Activated T-cell treated with anti-CD3 and anti-CD28 coated beads, Interleukin-2, amount 50 U/mL, for 72 hours (primary cell): Measurements from ENCODE around the gene RAB4A. TPM values are rescaled to one million over a fixed set of nuclear protein-coding genes. Genes with fewer than 3 reads are reported as not detected.

ENCODE experiments used
- ATAC-seq, 2 donors: fragments of 150-1000 bp; cut with Tn5 transposase; replicated peaks in 1 of 2; 2 replicates each; pipeline ENCODE4 v1.10.0; 2021; ENCODE audit warnings: moderate library complexity in 2 of 2, mild to moderate bottlenecking in 1 of 2
- DNase-seq, 2 donors: peaks; one replicate each; pipeline ENCODE4 v3.0.0; 2021 to 2022; ENCODE audit warnings: mixed read lengths in 1 of 2
- H3K27ac Mint-ChIP-seq: one replicate; pipeline ENCODE4 v1.8.0; 2022; ENCODE audit warnings: mild to moderate bottlenecking, moderate library complexity, mixed read lengths
- H3K27me3 Mint-ChIP-seq: one replicate; pipeline ENCODE4 v1.8.0; 2022; ENCODE audit warnings: low read depth, mixed read lengths
- H3K36me3 Mint-ChIP-seq, 2 donors: one replicate each; pipeline ENCODE4 v1.8.0; 2022; ENCODE audit warnings: mixed read lengths in 2 of 2, mild to moderate bottlenecking in 1 of 2; ENCODE audit not compliant: insufficient read depth in 2 of 2
- H3K4me1 Mint-ChIP-seq: one replicate; pipeline ENCODE4 v1.8.0; 2022; ENCODE audit warnings: low read depth, mixed read lengths
- H3K4me3 Mint-ChIP-seq, 2 donors: one replicate each; pipeline ENCODE4 v1.8.0; 2022; ENCODE audit warnings: mild to moderate bottlenecking in 2 of 2, mixed read lengths in 2 of 2, moderate library complexity in 2 of 2
- H3K9me3 Mint-ChIP-seq, 2 donors: one replicate each; pipeline ENCODE4 v1.8.0; 2022; ENCODE audit warnings: mixed read lengths in 2 of 2
- total RNA-seq, 2 donors: library from RNA; stranded (reverse); gene quantifications; one replicate each; pipeline ENCODE4 v1.2.3, GENCODE V29; 2022

The RAB4A gene
- total RNA-seq, 2 donors from 2014 or later = 31.7 to 32.3 TPM

DNA sequence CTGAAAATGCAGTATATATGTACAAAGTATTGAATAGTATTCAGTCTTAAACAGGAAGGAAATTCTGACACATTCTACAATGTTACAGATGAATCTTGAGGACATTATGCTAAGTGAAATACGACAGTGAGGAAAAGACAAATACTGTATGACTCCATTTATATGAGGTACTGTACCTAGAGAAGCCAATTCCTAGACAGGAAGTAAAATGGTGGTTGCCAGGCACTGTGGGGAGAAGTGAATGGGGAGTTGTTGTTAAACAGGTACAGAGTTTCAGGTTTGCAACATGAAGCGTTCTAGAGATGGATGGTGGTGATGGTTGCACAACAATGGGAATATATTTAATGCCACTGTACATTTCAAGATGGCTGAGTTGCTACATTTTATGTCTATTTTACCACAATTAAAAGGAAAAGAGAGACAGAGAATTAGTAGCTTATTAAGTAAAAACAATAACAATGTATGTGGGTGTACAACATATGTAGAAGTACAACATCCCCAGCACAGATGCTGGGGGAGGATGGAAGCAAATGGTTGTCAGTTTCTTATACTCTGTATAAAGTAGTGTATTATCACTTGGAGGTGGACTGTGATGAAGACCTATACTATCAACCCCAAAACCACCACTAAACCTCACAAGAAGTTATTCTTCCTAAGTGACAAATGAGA lies 3.9 kb upstream of the RAB4A start:
- H3K27ac Mint-ChIP-seq = no peak overlapping the region
- peaks cover 18% of the 10 kb centered on the region for H3K4me1 Mint-ChIP-seq
- ATAC-seq (peak in 1 of 2 donors; percentile 41), DNase-seq (no peak)
- H3K9me3 Mint-ChIP-seq = peaks cover 2 to 3% of the 10 kb centered on the region in 2 donors
- peaks cover 10 to 13% of the 10 kb centered on the region in 2 donors for H3K36me3 Mint-ChIP-seq
- no peaks in the 10 kb centered on the region for H3K27me3 Mint-ChIP-seq
- H3K4me3 Mint-ChIP-seq = no peak overlapping the region

- peaks cover 10 to 18% of the 10 kb centered on the region in 2 donors for H3K36me3 Mint-ChIP-seq
- H3K4me1 Mint-ChIP-seq = peaks cover 32% of the 10 kb centered on the region
- ATAC-seq = no peak
- H3K9me3 Mint-ChIP-seq = peaks cover 2 to 3% of the 10 kb centered on the region in 2 donors
- no peaks in the 10 kb centered on the region for H3K27me3 Mint-ChIP-seq
- no peak overlapping the region for H3K4me3 Mint-ChIP-seq
- H3K27ac Mint-ChIP-seq = no peak overlapping the region
- no peak for DNase-seq
Observed at GRCh38 chr1:229268505-229268904, 2.4 kb upstream of the RAB4A start.

DNA sequence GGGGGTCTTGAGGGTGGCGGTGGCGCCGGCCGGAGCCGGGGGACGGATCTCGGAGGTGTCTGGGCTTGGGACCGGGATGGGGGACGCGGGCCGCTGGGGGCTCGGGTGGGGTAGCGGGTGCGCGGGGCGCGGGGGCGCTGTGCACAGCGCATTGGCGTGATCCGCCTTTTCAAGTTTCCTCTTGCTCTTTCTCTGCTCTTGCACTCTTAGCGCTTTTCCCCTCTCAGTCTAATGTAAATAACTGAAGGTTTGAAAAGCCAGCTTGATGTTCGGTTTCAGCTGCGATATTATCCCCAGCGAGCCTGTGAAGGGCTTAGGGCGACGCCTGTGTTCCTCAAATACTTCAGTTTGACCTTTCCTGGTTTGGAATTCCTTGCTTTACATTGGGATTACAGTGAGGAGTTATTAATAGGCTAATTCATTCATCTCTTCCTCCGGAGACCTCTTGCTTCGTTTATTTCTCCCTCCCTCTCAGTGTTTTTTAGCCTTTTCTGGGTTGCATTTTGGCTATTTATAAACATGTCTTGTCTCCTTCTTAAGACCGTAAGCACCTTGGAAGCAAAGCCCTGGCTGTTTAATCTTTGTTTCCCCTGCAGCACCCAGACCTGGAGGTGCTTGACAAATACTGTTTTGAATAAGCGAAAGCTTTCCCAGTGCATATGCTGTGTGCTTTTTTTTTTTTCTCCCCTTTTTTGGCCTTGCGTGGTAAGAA lies 693 bp downstream of the RAB4A start:
- ATAC-seq = peak; percentile 69 to 74
- peaks cover 2 to 3% of the 10 kb centered on the region in 2 donors for H3K9me3 Mint-ChIP-seq
- peaks cover 10 to 16% of the 10 kb centered on the region in 2 donors for H3K36me3 Mint-ChIP-seq
- H3K4me3 Mint-ChIP-seq = peak overlapping the region; percentile 92 to 95
- peak overlapping the region; percentile 90 for H3K27ac Mint-ChIP-seq
- peak in 1 of 2 donors; percentile 43 for DNase-seq
- H3K4me1 Mint-ChIP-seq = peaks cover 38% of the 10 kb centered on the region
- no peaks in the 10 kb centered on the region for H3K27me3 Mint-ChIP-seq

GRCh38 chr1:229272164-229273158 lies 1.6 kb downstream of the RAB4A start:
- Mint-ChIP-seq H3K4me1 (peaks cover 33% of the 10 kb centered on the region), H3K27me3 (no peaks in the 10 kb centered on the region), H3K4me3 (peak overlapping the region; percentile 92 to 95), H3K27ac (peak overlapping the region; percentile 90), H3K9me3 (no peaks in the 10 kb centered on the region), H3K36me3 (peaks cover 7 to 13% of the 10 kb centered on the region in 2 donors)
- no peak for DNase-seq
- no peak for ATAC-seq

DNA sequence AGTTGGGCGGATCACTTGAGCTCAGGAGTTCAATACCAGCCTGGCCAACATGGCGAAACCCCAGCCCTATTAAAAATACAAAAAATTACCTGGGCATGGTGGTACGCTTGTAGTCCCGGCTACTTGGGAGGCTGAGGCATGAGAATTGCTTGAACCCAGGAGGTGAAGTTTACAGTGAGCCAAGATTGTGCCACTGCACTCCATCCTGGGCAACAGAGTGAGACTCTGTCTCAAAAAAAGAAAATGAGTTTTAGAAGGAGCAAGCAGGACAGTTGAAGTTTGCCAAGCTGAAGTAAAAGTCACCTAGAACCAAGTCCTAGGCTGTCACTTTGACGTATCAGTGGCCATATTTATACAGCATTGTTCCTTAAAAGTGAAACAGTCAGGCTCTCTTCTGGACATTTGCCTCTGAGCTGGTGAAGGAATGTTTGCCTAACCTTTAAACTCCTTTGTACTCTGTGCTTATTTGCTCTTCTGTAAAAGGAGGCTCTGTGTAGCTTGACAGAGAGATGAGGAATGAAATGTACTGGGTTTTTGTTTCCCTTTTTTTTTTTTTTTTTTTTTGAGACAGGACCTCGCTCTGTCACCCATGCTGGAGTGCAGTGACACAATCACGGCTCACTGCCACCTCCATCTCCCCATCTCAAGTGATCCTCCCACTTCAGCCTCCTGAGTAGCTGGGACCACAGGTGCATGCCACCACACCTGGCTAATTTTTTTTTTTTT lies 2.8 kb downstream of the RAB4A start:
- no peak for DNase-seq
- peaks cover 6 to 13% of the 10 kb centered on the region in 2 donors for H3K36me3 Mint-ChIP-seq
- H3K27me3 Mint-ChIP-seq = no peaks in the 10 kb centered on the region
- ATAC-seq = no peak
- H3K9me3 Mint-ChIP-seq = no peaks in the 10 kb centered on the region
- H3K27ac Mint-ChIP-seq = no peak overlapping the region
- H3K4me1 Mint-ChIP-seq = peaks cover 33% of the 10 kb centered on the region
- H3K4me3 Mint-ChIP-seq = no peak overlapping the region

DNA sequence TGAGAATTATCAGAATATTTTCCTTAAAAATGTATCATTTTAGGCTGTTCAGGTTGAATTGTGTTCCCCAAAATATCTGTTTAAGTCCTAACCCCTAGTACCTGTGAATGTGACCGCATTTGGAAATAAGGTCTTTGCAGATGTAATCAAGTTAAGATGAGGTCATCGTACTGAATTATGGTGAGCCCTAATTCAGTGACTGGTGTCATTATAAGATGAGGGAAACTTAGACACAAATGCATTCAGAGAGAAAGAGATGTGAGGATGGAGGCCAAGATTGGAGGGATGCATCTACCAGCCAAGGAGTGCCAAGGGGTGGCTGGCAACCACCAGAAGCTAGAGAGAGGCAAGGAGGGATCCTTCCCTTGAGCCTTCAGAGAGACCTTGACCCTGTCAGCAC lies 4.1 kb downstream of the RAB4A start:
- DNase-seq (no peak), ATAC-seq (no peak)
- H3K36me3 Mint-ChIP-seq = peaks cover 6 to 13% of the 10 kb centered on the region in 2 donors
- H3K9me3 Mint-ChIP-seq = no peaks in the 10 kb centered on the region
- H3K27me3 Mint-ChIP-seq = no peaks in the 10 kb centered on the region
- peaks cover 33% of the 10 kb centered on the region for H3K4me1 Mint-ChIP-seq
- H3K4me3 Mint-ChIP-seq = no peak overlapping the region
- no peak overlapping the region for H3K27ac Mint-ChIP-seq

GRCh38 chr1:229278120-229278741 lies 7.3 kb downstream of the RAB4A start:
- Mint-ChIP-seq H3K36me3 (peaks cover 5% of the 10 kb centered on the region in 2 donors), H3K27me3 (no peaks in the 10 kb centered on the region), H3K4me1 (peaks cover 46% of the 10 kb centered on the region), H3K27ac (no peak overlapping the region), H3K4me3 (no peak overlapping the region), H3K9me3 (no peaks in the 10 kb centered on the region)
- DNase-seq (no peak), ATAC-seq (no peak)

GRCh38 chr1:229279242-229279641 lies 8.3 kb downstream of the RAB4A start:
- ATAC-seq (no peak), DNase-seq (no peak)
- Mint-ChIP-seq H3K4me3 (no peak overlapping the region), H3K27me3 (no peaks in the 10 kb centered on the region), H3K9me3 (no peaks in the 10 kb centered on the region), H3K36me3 (peaks cover 5% of the 10 kb centered on the region in 2 donors), H3K4me1 (peaks cover 43% of the 10 kb centered on the region), H3K27ac (no peak overlapping the region)

- ATAC-seq = peak in 1 of 2 donors; percentile 16
- peak overlapping the region in 1 of 2 donors; percentile 10 for H3K4me3 Mint-ChIP-seq
Observed at GRCh38 chr1:229280037-229280828, 9.3 kb downstream of the RAB4A start.

DNA sequence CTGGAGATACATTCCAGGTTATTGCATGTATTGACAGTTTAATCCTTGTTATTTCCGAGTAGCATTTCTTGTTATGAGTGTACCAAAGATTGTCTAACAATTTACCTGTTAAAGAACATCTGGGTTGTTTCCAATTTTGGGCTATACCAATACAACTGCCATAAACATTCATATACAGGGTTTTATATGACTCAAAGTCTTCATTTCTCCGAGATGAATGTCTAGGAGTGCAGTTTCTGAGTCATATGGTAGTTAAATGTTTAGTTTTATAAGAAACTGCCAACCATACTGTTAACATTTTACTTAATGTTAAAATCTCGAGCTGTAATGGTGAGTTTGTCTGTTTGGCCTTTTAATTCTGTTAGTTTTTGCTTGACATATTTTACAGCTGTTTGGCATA lies 10.0 kb downstream of the RAB4A start:
- Mint-ChIP-seq H3K4me1 (peaks cover 46% of the 10 kb centered on the region), H3K4me3 (peak overlapping the region in 1 of 2 donors; percentile 71), H3K27me3 (no peaks in the 10 kb centered on the region), H3K27ac (no peak overlapping the region), H3K9me3 (no peaks in the 10 kb centered on the region), H3K36me3 (peaks cover 5% of the 10 kb centered on the region in 2 donors)
- DNase-seq = no peak
- peak; percentile 80 to 93 for ATAC-seq

More at GRCh38 chr1:229280037-229280828, 9.3 kb downstream of the RAB4A start:
- Mint-ChIP-seq H3K27me3 (no peaks in the 10 kb centered on the region), H3K4me1 (peaks cover 43% of the 10 kb centered on the region), H3K36me3 (peaks cover 5% of the 10 kb centered on the region in 2 donors), H3K9me3 (no peaks in the 10 kb centered on the region), H3K27ac (no peak overlapping the region)
- DNase-seq = no peak

GRCh38 chr1:229281339-229281926 lies 10.5 kb downstream of the RAB4A start:
- Mint-ChIP-seq H3K4me3 (peak overlapping the region in 1 of 2 donors; percentile 71), H3K27ac (no peak overlapping the region), H3K27me3 (no peaks in the 10 kb centered on the region), H3K4me1 (peaks cover 49% of the 10 kb centered on the region), H3K9me3 (no peaks in the 10 kb centered on the region), H3K36me3 (peaks cover 5% of the 10 kb centered on the region in 2 donors)
- no peak for DNase-seq
- ATAC-seq = no peak
